WTC11 (cell line): ENCODE data around the gene PPM1N. TPM values are rescaled to one million over a fixed set of nuclear protein-coding genes. Genes with fewer than 3 reads are reported as not detected.

Experiments
- ATAC-seq: fragments of 200-7000 bp; cut with Tn5 transposase; 2 replicates; pipeline ENCODE4 v1.10.0; 2021; ENCODE audit warnings: mild to moderate bottlenecking, moderate library complexity
- CTCF ChIA-PET: fragments of 300-600 bp; sonication (Branson Sonifier 250); formaldehyde crosslinking; loops from one replicate; lab custom pipeline; 2021; ENCODE audit warnings: antibody characterized with exemption; lab: Charles Lee
- POLR2A ChIA-PET: fragments of 350-600 bp; sonication (Branson Sonifier 250); formaldehyde crosslinking; loops from one replicate; lab custom pipeline; 2021; ENCODE audit warnings: antibody characterized with exemption; lab: Charles Lee
- DNase-seq: peaks from one replicate; pipeline ENCODE4 v3.0.0; 2021; ENCODE audit warnings: low spot score
- H3K27ac Mint-ChIP-seq: 2 replicates; pipeline ENCODE4 v1.8.0; 2021; ENCODE audit warnings: mixed read lengths
- H3K27me3 Mint-ChIP-seq: 2 replicates; pipeline ENCODE4 v1.8.0; 2021; ENCODE audit warnings: low read depth, mild to moderate bottlenecking, moderate library complexity, mixed read lengths
- H3K36me3 Mint-ChIP-seq: 2 replicates; pipeline ENCODE4 v1.8.0; 2021; ENCODE audit warnings: mixed read lengths
- H3K4me1 Mint-ChIP-seq: 2 replicates; pipeline ENCODE4 v1.8.0; 2022; ENCODE audit warnings: mixed read lengths
- H3K4me3 Mint-ChIP-seq: 2 replicates; pipeline ENCODE4 v1.8.0; 2021; ENCODE audit warnings: mild to moderate bottlenecking, moderate library complexity, mixed read lengths
- H3K9me3 Mint-ChIP-seq: 2 replicates; pipeline ENCODE4 v1.8.0; 2021; ENCODE audit warnings: mixed read lengths
- ATF3 ChIP-seq: sonication (generic); formaldehyde crosslinking; conservative IDR thresholded peaks from 2 replicates; pipeline ENCODE4 v1.8.1; 2022; ENCODE audit warnings: mild to moderate bottlenecking, missing genetic modification reagents
- E2F4 ChIP-seq: sonication (generic); formaldehyde crosslinking; IDR thresholded peaks from 2 replicates; pipeline ENCODE4 v1.8.1; 2022; ENCODE audit warnings: low read depth, mild to moderate bottlenecking, moderate library complexity, missing genetic modification reagents, borderline replicate concordance
- GTF2I ChIP-seq: fragments of 250-450 bp; sonication (Bioruptor Pico); conservative IDR thresholded peaks from 2 replicates; pipeline ENCODE4 v1.4.0; 2021; ENCODE audit warnings: mild to moderate bottlenecking
- MLX ChIP-seq: sonication (generic); formaldehyde crosslinking; IDR thresholded peaks from 2 replicates; pipeline ENCODE4 v1.8.1; 2023; ENCODE audit warnings: mild to moderate bottlenecking, missing genetic modification reagents, moderate library complexity
- MXD4 ChIP-seq: fragments of 250-450 bp; sonication (Bioruptor Pico); IDR thresholded peaks from 2 replicates; pipeline ENCODE4 v1.8.0; 2021; ENCODE audit warnings: mild to moderate bottlenecking, moderate library complexity, borderline replicate concordance
- PRDM15 ChIP-seq: sonication (generic); formaldehyde crosslinking; IDR thresholded peaks from 2 replicates; pipeline ENCODE4 v1.8.0; 2022; ENCODE audit warnings: missing genetic modification reagents
- TEAD4 ChIP-seq: sonication (generic); formaldehyde crosslinking; IDR thresholded peaks from 2 replicates; pipeline ENCODE4 v1.8.0; 2022; ENCODE audit warnings: mild to moderate bottlenecking, missing genetic modification reagents
- ZNF396 ChIP-seq: fragments of 250-450 bp; sonication (Bioruptor Pico); IDR thresholded peaks from 2 replicates; pipeline ENCODE4 v1.8.0; 2021; ENCODE audit warnings: mild to moderate bottlenecking, moderate library complexity, borderline replicate concordance
- total RNA-seq: library from RNA; stranded (reverse); gene quantifications from 3 replicates; pipeline ENCODE4 v1.2.3, GENCODE V29; 2021
- TF ChIP-seq, protein P1 (sequence below): sonication (generic); formaldehyde crosslinking; conservative IDR thresholded peaks from 2 replicates; pipeline ENCODE4 v1.8.1; 2023; ENCODE audit warnings: mild to moderate bottlenecking, low read depth, missing genetic modification reagents, moderate library complexity
- TF ChIP-seq, protein P2 (sequence below): sonication (generic); formaldehyde crosslinking; IDR thresholded peaks from 2 replicates; pipeline ENCODE4 v1.8.0; 2023; ENCODE audit warnings: mild to moderate bottlenecking, missing genetic modification reagents

The PPM1N gene
- total RNA-seq, 1 experiment from 2014 or later, result 10.3 TPM

DNA sequence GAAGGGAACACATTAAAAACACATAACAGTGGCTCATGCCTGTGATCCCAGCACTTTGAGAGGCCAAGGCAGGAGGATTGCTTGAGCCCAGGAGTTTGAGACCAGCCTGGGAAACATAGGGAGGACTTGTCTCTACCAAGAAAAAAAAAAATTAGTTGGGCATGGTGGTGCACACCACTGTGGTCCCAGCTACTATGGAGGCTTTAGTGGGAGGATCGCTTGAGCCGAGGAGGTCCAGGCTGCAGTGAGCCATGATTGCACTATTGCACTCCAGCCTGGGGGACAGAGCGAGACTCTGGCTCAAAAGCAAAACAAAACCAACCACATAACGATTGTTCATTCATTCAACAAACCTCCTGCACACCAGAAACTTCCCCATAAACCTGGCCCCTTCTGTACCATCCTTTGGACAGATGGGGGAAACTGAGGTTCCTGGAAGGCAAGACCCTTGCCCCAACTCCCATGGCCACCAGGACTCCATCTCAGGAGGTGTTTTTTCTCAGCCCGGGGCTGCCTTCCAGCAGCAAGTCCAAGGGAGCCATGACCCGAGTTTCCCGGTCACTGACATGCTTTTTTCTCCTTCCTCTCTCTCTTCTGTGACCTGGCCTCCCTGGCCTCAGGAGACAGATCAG lies 26.2 kb upstream of the PPM1N start:
- H3K36me3 Mint-ChIP-seq, result no peaks in the 10 kb centered on the region
- ATAC-seq (no peak), DNase-seq (no peak)
- H3K4me1 Mint-ChIP-seq, result peaks cover 35% of the 10 kb centered on the region
- no peak for TF ChIP-seq GTF2I
- no peak for TF ChIP-seq ZNF396 (CRISPR knock-in tag)
- TF ChIP-seq TEAD4 (CRISPR knock-in tag), result no peak
- TF ChIP-seq MXD4, result no peak
- no peak for TF ChIP-seq E2F4 (CRISPR knock-in tag)
- TF ChIP-seq ATF3 (CRISPR knock-in tag), result no peak
- TF ChIP-seq MLX (CRISPR knock-in tag), result no peak
- TF ChIP-seq PRDM15 (CRISPR knock-in tag), result no peak
- TF ChIP-seq, protein P1, sequence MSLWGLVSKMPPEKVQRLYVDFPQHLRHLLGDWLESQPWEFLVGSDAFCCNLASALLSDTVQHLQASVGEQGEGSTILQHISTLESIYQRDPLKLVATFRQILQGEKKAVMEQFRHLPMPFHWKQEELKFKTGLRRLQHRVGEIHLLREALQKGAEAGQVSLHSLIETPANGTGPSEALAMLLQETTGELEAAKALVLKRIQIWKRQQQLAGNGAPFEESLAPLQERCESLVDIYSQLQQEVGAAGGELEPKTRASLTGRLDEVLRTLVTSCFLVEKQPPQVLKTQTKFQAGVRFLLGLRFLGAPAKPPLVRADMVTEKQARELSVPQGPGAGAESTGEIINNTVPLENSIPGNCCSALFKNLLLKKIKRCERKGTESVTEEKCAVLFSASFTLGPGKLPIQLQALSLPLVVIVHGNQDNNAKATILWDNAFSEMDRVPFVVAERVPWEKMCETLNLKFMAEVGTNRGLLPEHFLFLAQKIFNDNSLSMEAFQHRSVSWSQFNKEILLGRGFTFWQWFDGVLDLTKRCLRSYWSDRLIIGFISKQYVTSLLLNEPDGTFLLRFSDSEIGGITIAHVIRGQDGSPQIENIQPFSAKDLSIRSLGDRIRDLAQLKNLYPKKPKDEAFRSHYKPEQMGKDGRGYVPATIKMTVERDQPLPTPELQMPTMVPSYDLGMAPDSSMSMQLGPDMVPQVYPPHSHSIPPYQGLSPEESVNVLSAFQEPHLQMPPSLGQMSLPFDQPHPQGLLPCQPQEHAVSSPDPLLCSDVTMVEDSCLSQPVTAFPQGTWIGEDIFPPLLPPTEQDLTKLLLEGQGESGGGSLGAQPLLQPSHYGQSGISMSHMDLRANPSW (CRISPR knock-in tag), result no peak
- TF ChIP-seq, protein P2, sequence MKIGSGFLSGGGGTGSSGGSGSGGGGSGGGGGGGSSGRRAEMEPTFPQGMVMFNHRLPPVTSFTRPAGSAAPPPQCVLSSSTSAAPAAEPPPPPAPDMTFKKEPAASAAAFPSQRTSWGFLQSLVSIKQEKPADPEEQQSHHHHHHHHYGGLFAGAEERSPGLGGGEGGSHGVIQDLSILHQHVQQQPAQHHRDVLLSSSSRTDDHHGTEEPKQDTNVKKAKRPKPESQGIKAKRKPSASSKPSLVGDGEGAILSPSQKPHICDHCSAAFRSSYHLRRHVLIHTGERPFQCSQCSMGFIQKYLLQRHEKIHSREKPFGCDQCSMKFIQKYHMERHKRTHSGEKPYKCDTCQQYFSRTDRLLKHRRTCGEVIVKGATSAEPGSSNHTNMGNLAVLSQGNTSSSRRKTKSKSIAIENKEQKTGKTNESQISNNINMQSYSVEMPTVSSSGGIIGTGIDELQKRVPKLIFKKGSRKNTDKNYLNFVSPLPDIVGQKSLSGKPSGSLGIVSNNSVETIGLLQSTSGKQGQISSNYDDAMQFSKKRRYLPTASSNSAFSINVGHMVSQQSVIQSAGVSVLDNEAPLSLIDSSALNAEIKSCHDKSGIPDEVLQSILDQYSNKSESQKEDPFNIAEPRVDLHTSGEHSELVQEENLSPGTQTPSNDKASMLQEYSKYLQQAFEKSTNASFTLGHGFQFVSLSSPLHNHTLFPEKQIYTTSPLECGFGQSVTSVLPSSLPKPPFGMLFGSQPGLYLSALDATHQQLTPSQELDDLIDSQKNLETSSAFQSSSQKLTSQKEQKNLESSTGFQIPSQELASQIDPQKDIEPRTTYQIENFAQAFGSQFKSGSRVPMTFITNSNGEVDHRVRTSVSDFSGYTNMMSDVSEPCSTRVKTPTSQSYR, result no peak
- CTCF ChIA-PET, result interaction anchor here (1.3 to 5.0 kb wide), 4 partner anchors 14 to 33 kb away, joined by 4 to 33 read pairs (median 10); no protein-coding TSS in a partner anchor
- POLR2A ChIA-PET, result interaction anchor here (1.1 kb wide), 1 partner anchor 19 kb away, joined by 3 read pairs; no protein-coding TSS in a partner anchor
- no peak overlapping the region for H3K27ac Mint-ChIP-seq
- H3K4me3 Mint-ChIP-seq, result peak overlapping the region; percentile 73
- H3K27me3 Mint-ChIP-seq, result peaks cover 87% of the 10 kb centered on the region
- no peaks in the 10 kb centered on the region for H3K9me3 Mint-ChIP-seq
